HepG2 (cell line): ENCODE measurements around the gene EIF1AD. TPM values are rescaled to one million over a fixed set of nuclear protein-coding genes. Genes with fewer than 3 reads are reported as not detected.

ENCODE experiments used
- HOXD1 ChIP-seq: sonication (generic); formaldehyde crosslinking; IDR thresholded peaks from 2 replicates; pipeline ENCODE4 v1.5.0; 2020; ENCODE audit warnings: missing genetic modification reagents
- KDM2A ChIP-seq: sonication (generic); formaldehyde crosslinking; IDR thresholded peaks from 2 replicates; pipeline ENCODE4 v1.4.0; 2020; ENCODE audit warnings: low read depth, missing genetic modification reagents, borderline replicate concordance
- KLF12 ChIP-seq: sonication (generic); formaldehyde crosslinking; IDR thresholded peaks from 2 replicates; pipeline ENCODE4 v1.4.0; 2020; ENCODE audit warnings: missing genetic modification reagents, borderline replicate concordance
- MIER3 ChIP-seq: IDR thresholded peaks from 2 replicates; pipeline ENCODE4 v1.6.1; 2016; ENCODE audit warnings: missing compliant biosample characterization, borderline replicate concordance
- PCBP1 ChIP-seq: fragments of 200-400 bp; formaldehyde crosslinking; IDR thresholded peaks from 2 replicates; pipeline ENCODE4 v1.6.1; 2017; ENCODE audit warnings: mild to moderate bottlenecking, low read depth, low read length, borderline replicate concordance
- PHF21A ChIP-seq: sonication (generic); formaldehyde crosslinking; IDR thresholded peaks from 2 replicates; pipeline ENCODE4 v1.5.0; 2020; ENCODE audit warnings: mild to moderate bottlenecking, missing genetic modification reagents
- SALL2 ChIP-seq: sonication (generic); formaldehyde crosslinking; IDR thresholded peaks from 2 replicates; pipeline ENCODE4 v1.8.1; 2023; ENCODE audit warnings: mild to moderate bottlenecking, missing genetic modification reagents, inconsistent platforms
- ZBTB3 ChIP-seq: sonication (generic); formaldehyde crosslinking; IDR thresholded peaks from 2 replicates; pipeline ENCODE4 v1.4.0; 2020; ENCODE audit warnings: low read depth, mild to moderate bottlenecking, moderate library complexity, missing genetic modification reagents, borderline replicate concordance
- ZFY ChIP-seq: sonication (generic); formaldehyde crosslinking; IDR thresholded peaks from 2 replicates; pipeline ENCODE4 v1.4.0; 2020; ENCODE audit warnings: missing genetic modification reagents
- ZGPAT ChIP-seq: IDR thresholded peaks from 2 replicates; pipeline ENCODE4 v1.6.1; 2016; ENCODE audit warnings: mild to moderate bottlenecking
- ZNF556 ChIP-seq: sonication (generic); formaldehyde crosslinking; IDR thresholded peaks from 2 replicates; pipeline ENCODE4 v1.4.0; 2020; ENCODE audit warnings: mild to moderate bottlenecking, missing genetic modification reagents, borderline replicate concordance
- ZNF605 ChIP-seq: sonication (generic); formaldehyde crosslinking; IDR thresholded peaks from 2 replicates; pipeline ENCODE4 v1.8.0; 2022; ENCODE audit warnings: mild to moderate bottlenecking, missing genetic modification reagents
- ZZZ3 ChIP-seq: sonication (generic); formaldehyde crosslinking; IDR thresholded peaks from 2 replicates; pipeline ENCODE4 v1.4.0; 2020; ENCODE audit warnings: missing genetic modification reagents, mild to moderate bottlenecking, borderline replicate concordance
- polyA plus RNA-seq, 8 experiments: library from polyadenylated mRNA; depleted of rRNA in 3 of 8; stranded (reverse) in 7 of 8; unstranded in 1 of 8; fragments of >200 nt; fragmentation: Illumina TruSeq in 4 of 8; extraction: Trizol in 4 of 8; gene quantifications; 2 replicates each; pipeline versions ENCODE4 v1.2.1 to v1.2.3, GENCODE V29; 2011 to 2016; ENCODE audit warnings: low read depth in 4 of 8, missing spikeins in 1 of 8, mixed read lengths in 1 of 8; ENCODE audit not compliant: insufficient read depth in 1 of 8
- total RNA-seq, 5 experiments: library from RNA; depleted of rRNA; stranded (reverse); fragments of >200 nt; fragmentation: Illumina TruSeq; extraction: Trizol; gene quantifications; 2 replicates each; pipeline ENCODE4 v1.2.3, GENCODE V29; 2016; ENCODE audit warnings: low read depth in 1 of 5
- TF ChIP-seq, protein P1 (sequence below): sonication (generic); formaldehyde crosslinking; IDR thresholded peaks from 2 replicates; pipeline ENCODE4 v1.8.0; 2022; ENCODE audit warnings: mild to moderate bottlenecking, missing genetic modification reagents; ENCODE audit not compliant: insufficient replicate concordance
- TF ChIP-seq, protein P2 (sequence below): sonication (generic); formaldehyde crosslinking; IDR thresholded peaks from 2 replicates; pipeline ENCODE4 v1.4.0; 2020; ENCODE audit warnings: missing genetic modification reagents

Gene EIF1AD
- total and polyA plus RNA-seq, 2 of the 13 experiments (the other 11 are each of a cell fraction or from before 2014, with no cell fraction given), result 18.2 to 30.8 TPM

DNA sequence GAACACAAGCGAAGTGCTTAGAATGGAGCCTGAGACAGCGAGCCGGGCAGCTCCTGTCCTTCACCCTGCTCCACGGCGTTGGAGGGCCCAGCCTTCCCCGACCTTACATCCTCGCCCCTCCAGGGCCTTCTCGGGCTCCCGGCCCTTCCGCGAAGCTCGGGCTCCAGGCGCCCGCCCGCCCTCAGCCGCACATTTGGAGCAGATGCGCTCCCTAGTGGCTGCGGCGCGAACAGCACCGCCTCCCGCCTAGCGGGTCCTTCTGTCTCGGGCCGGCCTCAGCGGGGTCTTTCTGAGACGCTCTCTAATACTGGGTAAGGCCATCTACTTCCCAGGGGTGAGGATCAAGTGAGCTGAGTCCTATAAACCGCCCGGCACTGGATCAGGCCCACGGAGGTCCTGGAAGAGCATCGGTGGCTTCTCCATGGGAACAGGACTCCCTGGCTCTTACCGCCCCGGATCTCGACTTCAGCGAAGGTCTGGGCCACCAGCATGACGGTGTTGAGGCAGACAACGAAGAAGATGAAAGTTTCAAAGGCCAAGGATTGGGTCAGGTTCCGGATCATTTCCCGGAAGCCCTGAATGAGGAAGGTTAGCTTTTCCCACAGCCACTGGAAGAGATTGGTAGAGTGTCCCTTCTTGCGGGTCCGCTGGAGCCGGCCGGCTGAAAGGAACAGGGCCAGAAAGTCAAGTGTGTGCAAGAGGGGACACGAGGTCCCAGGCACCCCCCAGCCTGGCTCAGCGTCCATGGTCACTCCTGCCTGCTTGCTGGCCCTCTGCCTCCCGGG, 20.6 kb upstream of the EIF1AD start (continued):
- TF ChIP-seq KLF12 (0 out of 2 replicates have a peak, but pooled peaks have one; percentile 58), PCBP1 (no peak), ZGPAT (CRISPR knock-in tag) (peak; percentile 56), PHF21A (CRISPR knock-in tag) (0 out of 2 replicates have a peak, but pooled peaks have one; percentile 21), ZNF556 (CRISPR knock-in tag) (no peak), KDM2A (peak; percentile 67), SALL2 (0 out of 2 replicates have a peak, but pooled peaks have one; percentile 64), ZBTB3 (CRISPR knock-in tag) (no peak), MIER3 (CRISPR knock-in tag) (no peak; the same call in 1 of the 2 replicates), ZZZ3 (CRISPR knock-in tag) (no peak), ZFY (CRISPR knock-in tag) (peak; percentile 68), ZNF605 (CRISPR knock-in tag) (peak; percentile 15; the same call in 1 of the 2 replicates), HOXD1 (CRISPR knock-in tag) (peak; percentile 84)
- TF ChIP-seq, protein P1, sequence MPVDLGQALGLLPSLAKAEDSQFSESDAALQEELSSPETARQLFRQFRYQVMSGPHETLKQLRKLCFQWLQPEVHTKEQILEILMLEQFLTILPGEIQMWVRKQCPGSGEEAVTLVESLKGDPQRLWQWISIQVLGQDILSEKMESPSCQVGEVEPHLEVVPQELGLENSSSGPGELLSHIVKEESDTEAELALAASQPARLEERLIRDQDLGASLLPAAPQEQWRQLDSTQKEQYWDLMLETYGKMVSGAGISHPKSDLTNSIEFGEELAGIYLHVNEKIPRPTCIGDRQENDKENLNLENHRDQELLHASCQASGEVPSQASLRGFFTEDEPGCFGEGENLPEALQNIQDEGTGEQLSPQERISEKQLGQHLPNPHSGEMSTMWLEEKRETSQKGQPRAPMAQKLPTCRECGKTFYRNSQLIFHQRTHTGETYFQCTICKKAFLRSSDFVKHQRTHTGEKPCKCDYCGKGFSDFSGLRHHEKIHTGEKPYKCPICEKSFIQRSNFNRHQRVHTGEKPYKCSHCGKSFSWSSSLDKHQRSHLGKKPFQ (CRISPR knock-in tag), result no peak
- TF ChIP-seq, protein P2, sequence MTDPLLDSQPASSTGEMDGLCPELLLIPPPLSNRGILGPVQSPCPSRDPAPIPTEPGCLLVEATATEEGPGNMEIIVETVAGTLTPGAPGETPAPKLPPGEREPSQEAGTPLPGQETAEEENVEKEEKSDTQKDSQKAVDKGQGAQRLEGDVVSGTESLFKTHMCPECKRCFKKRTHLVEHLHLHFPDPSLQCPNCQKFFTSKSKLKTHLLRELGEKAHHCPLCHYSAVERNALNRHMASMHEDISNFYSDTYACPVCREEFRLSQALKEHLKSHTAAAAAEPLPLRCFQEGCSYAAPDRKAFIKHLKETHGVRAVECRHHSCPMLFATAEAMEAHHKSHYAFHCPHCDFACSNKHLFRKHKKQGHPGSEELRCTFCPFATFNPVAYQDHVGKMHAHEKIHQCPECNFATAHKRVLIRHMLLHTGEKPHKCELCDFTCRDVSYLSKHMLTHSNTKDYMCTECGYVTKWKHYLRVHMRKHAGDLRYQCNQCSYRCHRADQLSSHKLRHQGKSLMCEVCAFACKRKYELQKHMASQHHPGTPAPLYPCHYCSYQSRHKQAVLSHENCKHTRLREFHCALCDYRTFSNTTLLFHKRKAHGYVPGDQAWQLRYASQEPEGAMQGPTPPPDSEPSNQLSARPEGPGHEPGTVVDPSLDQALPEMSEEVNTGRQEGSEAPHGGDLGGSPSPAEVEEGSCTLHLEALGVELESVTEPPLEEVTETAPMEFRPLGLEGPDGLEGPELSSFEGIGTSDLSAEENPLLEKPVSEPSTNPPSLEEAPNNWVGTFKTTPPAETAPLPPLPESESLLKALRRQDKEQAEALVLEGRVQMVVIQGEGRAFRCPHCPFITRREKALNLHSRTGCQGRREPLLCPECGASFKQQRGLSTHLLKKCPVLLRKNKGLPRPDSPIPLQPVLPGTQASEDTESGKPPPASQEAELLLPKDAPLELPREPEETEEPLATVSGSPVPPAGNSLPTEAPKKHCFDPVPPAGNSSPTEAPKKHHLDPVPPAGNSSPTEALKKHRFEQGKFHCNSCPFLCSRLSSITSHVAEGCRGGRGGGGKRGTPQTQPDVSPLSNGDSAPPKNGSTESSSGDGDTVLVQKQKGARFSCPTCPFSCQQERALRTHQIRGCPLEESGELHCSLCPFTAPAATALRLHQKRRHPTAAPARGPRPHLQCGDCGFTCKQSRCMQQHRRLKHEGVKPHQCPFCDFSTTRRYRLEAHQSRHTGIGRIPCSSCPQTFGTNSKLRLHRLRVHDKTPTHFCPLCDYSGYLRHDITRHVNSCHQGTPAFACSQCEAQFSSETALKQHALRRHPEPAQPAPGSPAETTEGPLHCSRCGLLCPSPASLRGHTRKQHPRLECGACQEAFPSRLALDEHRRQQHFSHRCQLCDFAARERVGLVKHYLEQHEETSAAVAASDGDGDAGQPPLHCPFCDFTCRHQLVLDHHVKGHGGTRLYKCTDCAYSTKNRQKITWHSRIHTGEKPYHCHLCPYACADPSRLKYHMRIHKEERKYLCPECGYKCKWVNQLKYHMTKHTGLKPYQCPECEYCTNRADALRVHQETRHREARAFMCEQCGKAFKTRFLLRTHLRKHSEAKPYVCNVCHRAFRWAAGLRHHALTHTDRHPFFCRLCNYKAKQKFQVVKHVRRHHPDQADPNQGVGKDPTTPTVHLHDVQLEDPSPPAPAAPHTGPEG (CRISPR knock-in tag), result peak; percentile 99
